Endothelial cell of umbilical vein (primary cell): Measurements from ENCODE around the gene OVOL3. TPM values are rescaled to one million over a fixed set of nuclear protein-coding genes. Genes with fewer than 3 reads are reported as not detected.

Experiments used
- BruUV-seq: library from RNA; stranded (reverse); fragments of 400-500 nt; replicated peaks from 2 replicates; lab custom pipeline; 2021; lab: Mats Ljungman, UMichigan
- CTCF ChIA-PET: fragments of 300-600, 350-600 bp; sonication (Branson Sonifier 250); formaldehyde crosslinking; loops from one replicate; lab custom pipeline; 2021; ENCODE audit warnings: antibody characterized with exemption, inconsistent platforms; lab: Charles Lee
- POLR2A ChIA-PET: fragments of 300-600, 350-600 bp; sonication (Branson Sonifier 250); formaldehyde crosslinking; loops from one replicate; lab custom pipeline; 2021; ENCODE audit warnings: antibody characterized with exemption, inconsistent platforms; lab: Charles Lee
- DNase-seq: peaks from one replicate; pipeline ENCODE4 v3.0.0-alpha.2; 2011; ENCODE audit warnings: low read depth, low spot score
- FAIRE-seq: peaks from 2 replicates; lab custom pipeline; 2011; peaks lifted over from hg19 to GRCh38; lab: Jason Lieb, UNC
- H2AFZ ChIP-seq: 2 replicates; pipeline ENCODE4 v1.6.0; 2012; ENCODE audit warnings: low read depth, low read length, control low read depth, inconsistent platforms
- H3K27ac ChIP-seq: 2 replicates; pipeline ENCODE4 v1.5.1; 2011; ENCODE audit warnings: low read depth, mild to moderate bottlenecking, control low read depth, low read length, moderate library complexity; ENCODE audit not compliant: insufficient read depth
- H3K27me3 ChIP-seq, 2 experiments: 2 replicates each; pipeline versions ENCODE4 v1.6.0 to v1.6.1; 2011; ENCODE audit warnings: low read length in 2 of 2, mixed read lengths in 1 of 2; ENCODE audit not compliant: control insufficient read depth in 2 of 2, insufficient read depth in 2 of 2
- H3K36me3 ChIP-seq, 2 experiments: 2 replicates in 1 of 2; 3 replicates in 1 of 2; pipeline ENCODE4 v1.5.1; 2011; ENCODE audit warnings: low read length in 2 of 2, mild to moderate bottlenecking in 1 of 2, moderate library complexity in 1 of 2; ENCODE audit not compliant: control insufficient read depth in 2 of 2, insufficient read depth in 2 of 2; ENCODE audit errors: extremely low read depth in 1 of 2
- H3K4me1 ChIP-seq: 3 replicates; pipeline ENCODE4 v1.5.1; 2011; ENCODE audit warnings: mild to moderate bottlenecking, low read length; ENCODE audit not compliant: control insufficient read depth, insufficient read depth; ENCODE audit errors: extremely low read depth
- H3K4me2 ChIP-seq: 2 replicates; pipeline ENCODE4 v1.6.1; 2011; ENCODE audit warnings: low read length, control low read depth, mixed read lengths; ENCODE audit not compliant: insufficient read depth
- H3K4me3 ChIP-seq, 3 experiments: fragments of 200-600 bp in 1 of 3; sonication (generic), shearing (Covaris generic) in 1 of 3; replicated peaks in 1 of 3; 2 replicates each; pipeline ENCODE4 v1.5.1; 2011 to 2016; ENCODE audit warnings: control low read depth in 3 of 3, low read length in 3 of 3, mild to moderate bottlenecking in 2 of 3, inconsistent platforms in 1 of 3, low read depth in 1 of 3, moderate library complexity in 1 of 3; ENCODE audit not compliant: insufficient read depth in 1 of 3
- H3K79me2 ChIP-seq: 2 replicates; pipeline ENCODE4 v1.6.0; 2012; ENCODE audit warnings: low read length, inconsistent platforms; ENCODE audit not compliant: control insufficient read depth, insufficient read depth
- H3K9ac ChIP-seq: replicated peaks from 2 replicates; pipeline ENCODE3; 2011; ENCODE audit warnings: low read length, control low read depth; ENCODE audit not compliant: insufficient read depth; ENCODE audit errors: extremely low read depth
- H3K9me1 ChIP-seq: replicated peaks from 3 replicates; pipeline ENCODE4 v1.6.0; 2011; ENCODE audit warnings: mild to moderate bottlenecking, low read length; ENCODE audit not compliant: control insufficient read depth, insufficient read depth; ENCODE audit errors: extremely low read depth
- H3K9me3 ChIP-seq: replicated peaks from 2 replicates; pipeline ENCODE4 v1.5.1; 2012; ENCODE audit warnings: low read length, inconsistent platforms; ENCODE audit not compliant: control insufficient read depth, insufficient read depth
- H4K20me1 ChIP-seq: replicated peaks from 2 replicates; pipeline ENCODE3; 2011; ENCODE audit warnings: mild to moderate bottlenecking, low read length; ENCODE audit not compliant: control insufficient read depth, insufficient read depth; ENCODE audit errors: extremely low read depth
- CTCF ChIP-seq, 2 donors: IDR thresholded peaks; 1 replicate in 1 of 2; 2 replicates in 1 of 2; pipeline ENCODE4 v1.5.1; 2011; ENCODE audit warnings: low read length in 2 of 2, mild to moderate bottlenecking in 2 of 2, moderate library complexity in 2 of 2, control low read depth in 1 of 2, inconsistent platforms in 1 of 2, low read depth in 1 of 2; ENCODE audit not compliant: insufficient read depth in 1 of 2; ENCODE audit errors: extremely low read depth in 1 of 2
- EZH2 ChIP-seq: IDR thresholded peaks from 2 replicates; pipeline ENCODE4 v1.6.1; 2012; ENCODE audit warnings: borderline replicate concordance, low read depth, mild to moderate bottlenecking, moderate library complexity, low read length, inconsistent platforms; ENCODE audit not compliant: severe bottlenecking
- FOS ChIP-seq: IDR thresholded peaks from 2 replicates; pipeline ENCODE4 v1.6.1; 2011; ENCODE audit warnings: mild to moderate bottlenecking, low read length, moderate library complexity, borderline replicate concordance; ENCODE audit not compliant: insufficient read depth
- JUN ChIP-seq: IDR thresholded peaks from 2 replicates; pipeline ENCODE4 v1.6.1; 2011; ENCODE audit warnings: borderline replicate concordance, low read depth; ENCODE audit not compliant: insufficient read length, insufficient read depth
- MAX ChIP-seq: IDR thresholded peaks from 2 replicates; pipeline ENCODE4 v1.6.1; 2011; ENCODE audit not compliant: insufficient read depth, insufficient read length
- MYC ChIP-seq: IDR thresholded peaks from one replicate; pipeline ENCODE4 v1.6.1; 2011; ENCODE audit warnings: mild to moderate bottlenecking, low read depth, low read length
- POLR2AphosphoS5 ChIP-seq: IDR thresholded peaks from 2 replicates; pipeline ENCODE4 v1.6.1; 2012; ENCODE audit warnings: low read depth, mild to moderate bottlenecking, control low read depth, low read length, moderate library complexity; ENCODE audit not compliant: insufficient read depth
- dilution Hi-C: fragments of 300-500 bp; cut with MboI; formaldehyde crosslinking; loops from one replicate; pipeline ENCODE4 v1.15.0; 2019; ENCODE audit warnings: low sequenced_read_pairs; ENCODE audit not compliant: extremely low pct_ligation_motif_present
- intact Hi-C: fragments of 100-400 bp; cut with micrococcal nuclease; formaldehyde crosslinking; loops from one replicate; pipeline ENCODE4 v1.10.0; 2022
- polyA plus RNA-seq, 4 experiments: library from polyadenylated mRNA; depleted of rRNA in 3 of 4; stranded (reverse) in 3 of 4; unstranded in 1 of 4; fragments of >200 nt; gene quantifications; 2 replicates each; pipeline versions ENCODE4 v1.2.1 to v1.2.3, GENCODE V29; 2011 to 2012; ENCODE audit warnings: missing spikeins in 1 of 4
- total RNA-seq: library from RNA; stranded (reverse); gene quantifications from 2 replicates; pipeline ENCODE4 v1.2.3, GENCODE V29; 2021

OVOL3 gene
- total and polyA plus RNA-seq, 2 donors (not counting 3 experiments of a cell fraction or from before 2014, with no cell fraction given) = not detected

GRCh38 chr19:36136964-36137686 lies 26.2 kb downstream of the OVOL3 start:
- peak overlapping the region; percentile 22 for H3K9ac ChIP-seq
- DNase-seq (peak; percentile 70), FAIRE-seq (peak; percentile 61)
- no peaks in the 10 kb centered on the region for H3K9me1 ChIP-seq
- peaks cover 0 to 2% of the 10 kb centered on the region in 2 experiments for H3K36me3 ChIP-seq
- H2AFZ ChIP-seq = peak overlapping the region; percentile 61
- TF ChIP-seq POLR2AphosphoS5 = peak; percentile 24
- no peak for TF ChIP-seq JUN
- H3K9me3 ChIP-seq = no peaks in the 10 kb centered on the region
- no peak overlapping the region for H3K4me3 ChIP-seq
- POLR2A ChIA-PET = interaction anchor here (1.1 kb wide), 1 partner anchor 9 kb away, joined by 3 read pairs; no protein-coding TSS in a partner anchor
- H3K27me3 ChIP-seq = no peaks in the 10 kb centered on the region
- CTCF ChIA-PET = interaction anchor here (0.9 to 2.4 kb wide), 2 partner anchors 9 to 32 kb away, joined by 5 to 20 read pairs; no protein-coding TSS in a partner anchor
- H3K4me1 ChIP-seq = peaks cover 25% of the 10 kb centered on the region
- dilution Hi-C loops (no loop called here), intact Hi-C loops (no loop called here)
- no peak overlapping the region for H3K27ac ChIP-seq
- no peaks in the 10 kb centered on the region for H4K20me1 ChIP-seq
- peaks cover 18% of the 10 kb centered on the region for H3K79me2 ChIP-seq
- H3K4me2 ChIP-seq = peak overlapping the region; percentile 21
- BruUV-seq = no TSS peak

GRCh38 chr19:36139120-36139472 lies 28.2 kb downstream of the OVOL3 start:
- ChIA-PET CTCF (interaction anchor here (0.7 to 2.1 kb wide), 5 partner anchors 9 to 79 kb away, joined by 3 to 18 read pairs (median 6); partner anchors contain the start of gene POLR2I), POLR2A (interaction anchor here (1.3 kb wide), 1 partner anchor 11 kb away, joined by 5 read pairs; no protein-coding TSS in a partner anchor)
- Histone ChIP-seq H3K79me2 (peaks cover 21% of the 10 kb centered on the region), H3K27me3 (no peaks in the 10 kb centered on the region), H3K9me1 (no peaks in the 10 kb centered on the region), H3K9ac (peak overlapping the region; percentile 99), H2AFZ (peak overlapping the region; percentile 90), H3K27ac (peak overlapping the region; percentile 73), H3K4me1 (peaks cover 20% of the 10 kb centered on the region), H3K4me2 (peak overlapping the region; percentile 84), H3K9me3 (no peaks in the 10 kb centered on the region), H3K36me3 (peaks cover 8 to 13% of the 10 kb centered on the region in 2 experiments), H3K4me3 (peak overlapping the region; percentile 89 to 97 (median 91)), H4K20me1 (no peaks in the 10 kb centered on the region)
- TF ChIP-seq CTCF (IDR thresholded peaks at IDR 0.05; ENCODE audit: extremely low read depth in 1 of 2, insufficient read depth in 1 of 2, low read depth in 1 of 2, low read length in 2 of 2) (no peak), MAX (no peak), MYC (no peak), JUN (no peak), FOS (no peak), EZH2 (no peak)
- DNase-seq (no peak), FAIRE-seq (no peak)
- BruUV-seq = no TSS peak
- dilution Hi-C loops = no loop called here
- intact Hi-C loops = loop anchor here (1.0 to 2.0 kb wide), 2 partner anchors 76 to 85 kb away; partner anchors contain the start of genes THAP8, WDR62, ZNF146 and ZNF565
